ENCODE measurements around the gene TRMT2B. TPM values are rescaled to one million over a fixed set of nuclear protein-coding genes. Genes with fewer than 3 reads are reported as not detected.
A peak's percentile ranks its signal among the peaks of the same experiment; 100 is the strongest.
"Not testable (repeated sequence)": the region's sequence is repeated elsewhere in the genome, so short reads cannot be mapped to it uniquely, and the experiment has no call there.

The TRMT2B gene
- total RNA-seq, 2 experiments from 2014 or later, result 23.2 to 24.1 TPM

- peaks cover 12% of the 10 kb centered on the region for H3K4me1 Mint-ChIP-seq (ENCODE audit: low read depth)
- H3K4me3 Mint-ChIP-seq; ATAC-seq; H3K27me3 Mint-ChIP-seq (ENCODE audit: low read depth); CTCF ChIA-PET; H3K36me3 Mint-ChIP-seq (ENCODE audit: low read depth); DNase-seq; H3K9me3 Mint-ChIP-seq (ENCODE audit: insufficient read depth); H3K27ac Mint-ChIP-seq; POLR2A ChIA-PET: not testable (repeated sequence)
Observed at GRCh38 chrX:101056551-101056950, 4.6 kb upstream of the TRMT2B start.

DNA sequence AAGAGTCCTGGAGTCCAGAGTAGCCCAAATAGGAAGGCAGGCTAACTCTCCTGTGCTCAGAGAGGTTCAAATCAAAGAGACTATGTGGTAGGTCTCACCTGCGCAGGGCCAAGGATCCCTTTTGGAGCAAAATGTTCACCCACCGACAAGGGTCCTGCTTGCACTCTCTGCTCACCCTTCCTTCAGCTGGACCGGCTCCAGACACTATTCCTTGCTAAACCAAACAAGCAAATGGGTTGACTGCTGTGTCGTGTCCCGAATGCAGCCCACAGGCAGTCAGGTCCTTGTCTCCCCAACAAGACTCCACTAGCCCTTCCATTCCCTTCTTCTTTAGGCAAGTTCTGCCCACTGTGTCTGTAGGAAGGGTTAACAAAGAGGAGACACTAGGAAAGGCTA, 760 bp downstream of the TRMT2B start:
- H3K27ac Mint-ChIP-seq, result peak overlapping the region; percentile 96
- DNase-seq, result no peak
- H3K4me1 Mint-ChIP-seq (ENCODE audit: low read depth), result peaks cover 20% of the 10 kb centered on the region
- ATAC-seq, result no peak
- ChIA-PET POLR2A (no interaction called here), CTCF (no interaction called here)
- no peaks in the 10 kb centered on the region for H3K9me3 Mint-ChIP-seq (ENCODE audit: insufficient read depth)
- H3K27me3 Mint-ChIP-seq (ENCODE audit: low read depth), result no peaks in the 10 kb centered on the region
- H3K36me3 Mint-ChIP-seq (ENCODE audit: low read depth), result peaks cover 21% of the 10 kb centered on the region
- H3K4me3 Mint-ChIP-seq, result peak overlapping the region; percentile 87

DNA sequence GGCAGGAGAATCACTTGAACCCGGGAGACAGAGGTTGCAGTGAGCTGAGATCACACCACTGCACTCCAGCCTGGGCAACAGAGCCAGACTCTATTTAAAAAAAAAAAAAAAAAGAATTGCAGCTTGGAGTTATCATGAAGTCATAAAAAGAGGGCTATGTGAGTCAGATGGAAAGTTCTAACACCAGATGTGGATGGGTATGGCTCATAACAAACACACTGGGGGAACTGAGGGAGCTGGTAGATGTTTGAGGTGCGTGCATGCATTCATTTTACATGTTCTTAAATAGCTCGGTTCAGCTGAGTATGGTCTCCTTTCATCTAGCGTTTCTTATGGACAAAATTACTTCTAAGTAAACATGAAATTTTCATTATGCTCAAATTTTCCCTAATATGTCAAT, 11.7 kb downstream of the TRMT2B start:
- Mint-ChIP-seq H3K4me1 (ENCODE audit: low read depth) (peaks cover 2% of the 10 kb centered on the region), H3K27ac (no peak overlapping the region), H3K9me3 (ENCODE audit: insufficient read depth) (no peaks in the 10 kb centered on the region), H3K27me3 (ENCODE audit: low read depth) (no peaks in the 10 kb centered on the region), H3K36me3 (ENCODE audit: low read depth) (peaks cover 30% of the 10 kb centered on the region), H3K4me3 (no peak overlapping the region)
- DNase-seq, result no peak
- ChIA-PET CTCF (no interaction called here), POLR2A (interaction anchor here (0.8 kb wide), 1 partner anchor 13 kb away, joined by 4 read pairs; no protein-coding TSS in a partner anchor)
- no peak for ATAC-seq

GRCh38 chrX:101037231-101037630, 14.7 kb downstream of the TRMT2B start:
- Mint-ChIP-seq H3K36me3 (ENCODE audit: low read depth) (peaks cover 26% of the 10 kb centered on the region), H3K9me3 (ENCODE audit: insufficient read depth) (no peaks in the 10 kb centered on the region), H3K27me3 (ENCODE audit: low read depth) (no peaks in the 10 kb centered on the region), H3K4me1 (ENCODE audit: low read depth) (no peaks in the 10 kb centered on the region), H3K27ac (no peak overlapping the region), H3K4me3 (no peak overlapping the region)
- DNase-seq (no peak), ATAC-seq (no peak)
- ChIA-PET CTCF (no interaction called here), POLR2A (no interaction called here)

GRCh38 chrX:101029665-101030064, 22.2 kb downstream of the TRMT2B start:
- ATAC-seq (no peak), DNase-seq (no peak)
- Mint-ChIP-seq H3K27me3 (ENCODE audit: low read depth) (no peaks in the 10 kb centered on the region), H3K9me3 (ENCODE audit: insufficient read depth) (no peaks in the 10 kb centered on the region), H3K4me1 (ENCODE audit: low read depth) (peaks cover 3% of the 10 kb centered on the region), H3K36me3 (ENCODE audit: low read depth) (peaks cover 35% of the 10 kb centered on the region), H3K27ac (no peak overlapping the region), H3K4me3 (no peak overlapping the region)
- ChIA-PET POLR2A (no interaction called here), CTCF (no interaction called here)

DNA sequence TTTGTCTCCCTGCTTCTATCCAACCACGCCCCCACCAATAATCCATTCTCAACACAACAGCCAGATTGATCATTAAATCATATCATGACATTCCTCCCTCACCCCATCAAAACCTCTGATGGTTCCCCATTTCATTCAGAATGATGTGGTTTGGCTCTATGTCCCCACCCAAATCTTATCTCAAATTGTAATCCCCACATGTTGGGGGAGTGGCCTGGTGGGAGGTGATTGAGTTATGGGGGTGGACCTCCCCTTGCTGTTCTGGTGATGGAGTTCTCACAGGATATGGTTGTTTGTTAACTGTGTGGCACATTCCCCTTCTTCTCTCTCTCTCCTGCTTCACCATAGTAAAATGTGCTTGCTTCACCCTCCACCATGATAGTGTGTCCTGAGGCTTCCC, 23.3 kb downstream of the TRMT2B start:
- no peak for ATAC-seq
- H3K36me3 Mint-ChIP-seq (ENCODE audit: low read depth), result peaks cover 35% of the 10 kb centered on the region
- POLR2A ChIA-PET, result no interaction called here
- DNase-seq, result no peak
- CTCF ChIA-PET, result interaction anchor here (0.6 kb wide), 1 partner anchor 362 kb away, joined by 3 read pairs; no protein-coding TSS in a partner anchor
- no peaks in the 10 kb centered on the region for H3K9me3 Mint-ChIP-seq (ENCODE audit: insufficient read depth)
- H3K4me1 Mint-ChIP-seq (ENCODE audit: low read depth), result peaks cover 3% of the 10 kb centered on the region
- peak overlapping the region; percentile 41 for H3K27ac Mint-ChIP-seq
- no peak overlapping the region for H3K4me3 Mint-ChIP-seq
- no peaks in the 10 kb centered on the region for H3K27me3 Mint-ChIP-seq (ENCODE audit: low read depth)

DNA sequence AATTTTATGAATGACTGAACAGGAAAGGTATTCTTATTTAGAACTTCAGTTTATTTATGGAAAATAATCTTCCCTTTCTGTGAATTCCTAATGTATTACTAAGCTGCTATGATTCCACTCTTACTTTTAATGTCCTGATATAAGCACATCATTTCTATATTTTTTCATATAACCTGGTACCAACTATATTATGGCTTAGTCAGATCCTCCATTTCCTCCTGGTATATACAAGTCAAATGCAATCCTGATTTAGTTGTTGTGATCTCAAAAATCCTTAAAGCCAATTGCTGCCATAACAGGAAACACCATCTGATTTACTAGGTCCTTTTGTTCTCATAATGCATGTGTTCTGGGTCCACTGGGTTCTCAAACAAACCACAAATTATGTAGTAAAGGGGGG, 26.8 kb downstream of the TRMT2B start:
- ChIA-PET POLR2A (no interaction called here), CTCF (no interaction called here)
- Mint-ChIP-seq H3K27me3 (ENCODE audit: low read depth) (no peaks in the 10 kb centered on the region), H3K4me1 (ENCODE audit: low read depth) (peaks cover 3% of the 10 kb centered on the region), H3K9me3 (ENCODE audit: insufficient read depth) (no peaks in the 10 kb centered on the region), H3K4me3 (no peak overlapping the region), H3K36me3 (ENCODE audit: low read depth) (peaks cover 49% of the 10 kb centered on the region), H3K27ac (no peak overlapping the region)
- DNase-seq (no peak), ATAC-seq (no peak)

- CTCF ChIA-PET, result no interaction called here
- POLR2A ChIA-PET, result no interaction called here
- H3K27ac Mint-ChIP-seq, result no peak overlapping the region
Observed at GRCh38 chrX:101022020-101022419, 29.9 kb downstream of the TRMT2B start.

DNA sequence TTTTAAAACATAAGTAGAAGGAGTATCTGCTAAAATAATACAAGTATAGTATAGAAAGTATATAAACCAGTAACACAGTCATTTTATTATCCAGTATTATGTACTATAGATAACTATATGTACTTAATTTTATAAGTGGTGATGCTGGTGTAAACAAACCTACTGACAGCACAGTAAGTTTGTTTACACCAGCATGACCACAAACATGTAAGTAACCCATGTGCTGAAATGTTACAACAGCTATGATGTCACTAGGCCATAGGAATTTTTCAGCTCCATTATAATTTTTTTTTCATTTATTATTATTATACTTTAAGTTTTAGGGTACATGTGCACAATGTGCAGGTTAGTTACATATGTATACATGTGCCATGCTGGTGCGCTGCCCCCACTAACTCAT, 39.9 kb downstream of the TRMT2B start:
- H3K27me3 Mint-ChIP-seq (ENCODE audit: low read depth); H3K9me3 Mint-ChIP-seq (ENCODE audit: insufficient read depth); POLR2A ChIA-PET; CTCF ChIA-PET; ATAC-seq; H3K4me3 Mint-ChIP-seq; H3K27ac Mint-ChIP-seq; DNase-seq; H3K4me1 Mint-ChIP-seq (ENCODE audit: low read depth): not testable (repeated sequence)
- peaks cover 18% of the 10 kb centered on the region for H3K36me3 Mint-ChIP-seq (ENCODE audit: low read depth)

More at GRCh38 chrX:101022020-101022419, 29.9 kb downstream of the TRMT2B start:
- Mint-ChIP-seq H3K9me3 (ENCODE audit: insufficient read depth) (no peaks in the 10 kb centered on the region), H3K27me3 (ENCODE audit: low read depth) (no peaks in the 10 kb centered on the region), H3K4me1 (ENCODE audit: low read depth) (no peaks in the 10 kb centered on the region), H3K4me3 (no peak overlapping the region), H3K36me3 (ENCODE audit: low read depth) (peaks cover 45% of the 10 kb centered on the region)
- DNase-seq (no peak), ATAC-seq (no peak)

GRCh38 chrX:101009090-101009489, 42.8 kb downstream of the TRMT2B start:
- POLR2A ChIA-PET, result no interaction called here
- Mint-ChIP-seq H3K27me3 (ENCODE audit: low read depth) (no peaks in the 10 kb centered on the region), H3K36me3 (ENCODE audit: low read depth) (peaks cover 16% of the 10 kb centered on the region), H3K27ac (no peak overlapping the region), H3K4me3 (no peak overlapping the region), H3K4me1 (ENCODE audit: low read depth) (no peaks in the 10 kb centered on the region), H3K9me3 (ENCODE audit: insufficient read depth) (no peaks in the 10 kb centered on the region)
- DNase-seq (no peak), ATAC-seq (no peak)
- CTCF ChIA-PET, result no interaction called here

GRCh38 chrX:100999451-100999850, 52.5 kb downstream of the TRMT2B start:
- Mint-ChIP-seq H3K4me1 (ENCODE audit: low read depth) (peaks cover 9% of the 10 kb centered on the region), H3K36me3 (ENCODE audit: low read depth) (peaks cover 4% of the 10 kb centered on the region), H3K27me3 (ENCODE audit: low read depth) (no peaks in the 10 kb centered on the region), H3K27ac (no peak overlapping the region), H3K4me3 (no peak overlapping the region), H3K9me3 (ENCODE audit: insufficient read depth) (no peaks in the 10 kb centered on the region)
- ChIA-PET CTCF (no interaction called here), POLR2A (no interaction called here)
- ATAC-seq (no peak), DNase-seq (no peak)

GRCh38 chrX:100995469-100995868, 56.4 kb downstream of the TRMT2B start:
- CTCF ChIA-PET, result no interaction called here
- H3K9me3 Mint-ChIP-seq (ENCODE audit: insufficient read depth), result no peaks in the 10 kb centered on the region
- H3K27me3 Mint-ChIP-seq (ENCODE audit: low read depth), result no peaks in the 10 kb centered on the region
- ATAC-seq (no peak), DNase-seq (no peak)
- H3K27ac Mint-ChIP-seq, result no peak overlapping the region
- H3K4me3 Mint-ChIP-seq, result no peak overlapping the region
- peaks cover 14% of the 10 kb centered on the region for H3K4me1 Mint-ChIP-seq (ENCODE audit: low read depth)
- POLR2A ChIA-PET, result no interaction called here
- H3K36me3 Mint-ChIP-seq (ENCODE audit: low read depth), result no peaks in the 10 kb centered on the region

GRCh38 chrX:100994352-100995281, 57.3 kb downstream of the TRMT2B start:
- POLR2A ChIA-PET, result no interaction called here
- no peak for DNase-seq
- CTCF ChIA-PET, result no interaction called here
- H3K9me3 Mint-ChIP-seq (ENCODE audit: insufficient read depth), result no peaks in the 10 kb centered on the region
- H3K4me3 Mint-ChIP-seq, result no peak overlapping the region
- H3K27ac Mint-ChIP-seq, result no peak overlapping the region
- H3K27me3 Mint-ChIP-seq (ENCODE audit: low read depth), result no peaks in the 10 kb centered on the region
- ATAC-seq, result peak; percentile 60
- H3K36me3 Mint-ChIP-seq (ENCODE audit: low read depth), result no peaks in the 10 kb centered on the region
- H3K4me1 Mint-ChIP-seq (ENCODE audit: low read depth), result peaks cover 14% of the 10 kb centered on the region
